ENCODE results near the gene CDH1.

Gene CDH1

DNA sequence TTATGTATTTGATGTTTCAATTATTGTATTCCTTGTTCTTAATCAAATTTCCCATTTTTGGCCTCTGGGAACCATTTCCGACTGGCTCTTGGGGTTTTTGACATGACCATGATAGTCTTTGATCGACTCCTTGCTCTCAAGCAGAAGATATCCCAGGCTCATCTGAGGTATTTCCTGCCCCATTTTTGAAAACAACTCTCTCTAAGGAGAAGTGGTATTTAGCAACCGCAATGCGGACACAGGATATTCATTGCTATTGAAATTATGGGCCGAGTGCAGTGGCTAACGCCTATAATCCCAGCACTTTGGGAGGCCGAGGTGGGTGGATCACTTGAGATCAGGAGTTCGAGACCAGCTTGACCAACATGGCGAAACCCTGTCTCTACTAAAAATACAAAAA lies 111.7 kb downstream of the CDH1 start:
- DNase-seq (ENCODE audit: low read depth in 2 of 2), result no peak

DNA sequence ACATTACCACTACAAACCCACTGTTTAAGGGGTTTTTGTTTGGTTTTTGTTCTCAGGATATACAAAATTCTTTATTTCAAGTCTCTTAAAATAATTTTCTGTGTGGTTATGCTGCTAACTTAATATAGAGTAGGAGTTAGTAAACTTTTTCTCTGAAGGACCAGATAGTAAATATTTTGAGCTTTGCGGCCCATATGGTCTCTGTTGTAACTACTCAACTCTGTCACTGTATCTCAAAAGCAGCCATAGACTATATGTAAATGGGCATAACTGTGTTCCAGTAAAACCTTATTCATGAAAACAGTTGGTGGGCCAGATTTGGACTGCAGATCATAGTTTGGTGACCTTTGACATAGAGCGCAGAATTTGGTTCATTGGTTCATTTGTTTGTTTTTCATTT lies 113.4 kb downstream of the CDH1 start:
- no peak for DNase-seq (ENCODE audit: low read depth in 2 of 2)

DNA sequence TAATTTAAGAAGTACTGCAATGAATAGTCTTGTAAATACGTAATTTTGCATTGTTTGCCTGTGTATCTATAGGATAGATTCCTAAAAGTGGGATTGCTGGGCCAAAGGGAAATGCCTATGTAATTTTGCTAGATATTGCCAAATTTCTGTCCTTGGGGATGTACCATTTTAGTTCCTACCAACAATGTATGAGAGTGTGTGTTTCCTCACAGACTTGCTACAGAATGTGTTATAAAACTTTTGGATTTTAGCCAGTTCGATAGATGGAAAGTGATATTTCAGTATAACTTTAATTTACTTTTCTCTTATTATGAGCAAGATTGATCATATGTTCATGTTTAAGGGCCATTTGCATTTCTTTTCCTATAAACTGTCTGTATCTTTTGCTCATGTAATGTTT lies 114.5 kb downstream of the CDH1 start:
- no peak for DNase-seq (ENCODE audit: low read depth in 2 of 2)

DNA sequence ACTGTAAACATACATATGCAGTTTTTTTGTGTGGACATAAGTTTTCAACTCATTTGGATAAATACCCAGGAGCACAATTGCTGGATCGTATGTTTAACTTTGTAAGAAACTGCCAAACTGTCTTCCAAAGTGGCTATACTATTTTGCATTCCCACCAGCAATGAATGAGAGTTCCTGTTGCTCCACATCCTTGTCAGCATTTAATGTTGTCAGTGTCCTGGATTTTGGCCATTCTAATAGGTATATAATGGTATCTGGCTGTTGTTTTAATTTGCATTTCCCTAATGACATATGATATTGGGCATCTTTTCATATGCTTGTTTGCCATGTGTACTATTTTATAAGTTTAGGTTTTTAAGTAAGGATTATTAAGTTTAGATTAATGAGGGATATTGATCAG lies 120.4 kb downstream of the CDH1 start:
- no peak for DNase-seq (ENCODE audit: low read depth in 2 of 2)

DNA sequence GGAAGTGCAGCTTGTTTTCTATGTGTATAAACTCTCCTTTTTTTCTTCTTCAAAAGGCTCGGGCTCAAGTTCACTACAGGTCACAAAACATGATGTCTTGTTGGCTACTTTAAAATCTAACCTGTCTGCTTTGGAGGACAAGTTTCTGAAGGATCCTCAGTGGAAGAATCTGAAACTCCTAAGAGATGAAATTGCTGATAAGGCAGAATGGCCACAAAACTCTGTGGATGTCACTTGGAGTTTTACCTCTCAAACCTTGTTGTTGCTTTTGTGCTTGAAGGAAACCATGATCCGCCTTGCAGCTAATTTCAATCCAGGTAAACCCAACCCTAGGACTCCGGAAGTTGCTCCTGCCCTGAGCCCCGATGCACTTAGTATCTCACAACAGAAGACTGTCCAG lies 122.7 kb downstream of the CDH1 start:
- DNase-seq (ENCODE audit: low read depth in 2 of 2), result no peak

DNA sequence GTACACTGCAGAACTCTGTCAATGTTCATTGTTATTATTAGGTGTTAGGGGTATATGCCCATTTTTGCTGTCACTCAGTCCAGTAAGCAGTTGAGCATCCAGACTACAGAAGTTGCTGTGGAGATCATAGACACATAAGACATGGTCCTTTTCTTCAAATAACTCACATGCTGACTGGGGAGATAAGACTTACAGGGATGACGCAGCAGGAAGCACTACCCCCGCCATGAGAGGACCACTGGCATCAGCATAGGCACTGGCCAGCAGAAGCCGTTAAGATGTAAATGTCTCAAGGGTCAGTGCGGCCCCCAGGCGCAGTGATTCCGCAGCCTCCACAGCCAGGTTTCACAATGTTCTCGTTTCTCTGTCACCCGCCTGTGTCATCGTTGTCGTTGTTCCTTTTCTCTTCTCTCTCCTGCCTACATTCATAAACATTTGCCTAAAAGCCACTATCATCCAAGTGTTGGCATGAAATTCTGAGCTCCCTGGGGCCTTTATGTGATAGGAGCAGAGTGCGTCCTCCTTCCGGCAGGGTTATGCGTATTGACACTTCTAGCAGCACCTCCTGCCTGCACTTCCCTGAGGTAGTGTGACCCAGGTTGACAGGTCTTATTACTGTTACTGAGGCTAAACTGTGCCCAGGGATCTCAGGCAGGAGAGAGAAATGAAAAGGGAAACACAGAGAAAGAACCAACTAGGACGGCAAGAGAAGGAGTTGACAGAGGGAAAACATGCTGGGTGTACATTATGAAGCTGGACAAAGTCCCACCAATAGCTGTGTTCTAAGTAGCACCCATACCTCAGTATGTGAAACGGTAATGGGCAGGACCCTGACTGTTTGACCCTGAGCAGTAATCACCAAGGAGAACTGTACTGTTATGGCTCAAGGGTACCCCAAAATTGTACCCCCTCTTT lies 124.1 kb downstream of the CDH1 start:
- DNase-seq (ENCODE audit: low read depth in 2 of 2), result no peak

DNA sequence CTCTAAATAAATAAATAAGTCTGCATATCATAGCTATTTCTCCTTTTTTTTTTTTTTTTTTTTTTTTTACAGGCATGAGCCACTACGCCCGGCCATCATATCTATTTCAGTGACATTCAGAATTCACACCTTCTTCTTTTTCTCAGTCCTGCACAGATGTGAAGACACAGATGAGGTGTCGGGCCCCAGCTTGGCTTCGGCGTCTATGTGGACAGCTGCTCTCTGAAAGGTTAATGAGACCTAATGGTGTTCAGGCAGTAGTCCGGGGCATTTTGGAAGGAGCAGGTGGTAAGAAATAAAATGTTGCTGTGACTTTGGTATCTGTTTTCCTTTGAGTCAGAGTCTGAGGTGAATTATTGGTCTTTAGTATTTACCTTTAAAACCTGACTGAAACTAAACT lies 129.8 kb downstream of the CDH1 start:
- no peak for DNase-seq (ENCODE audit: low read depth in 2 of 2)

DNA sequence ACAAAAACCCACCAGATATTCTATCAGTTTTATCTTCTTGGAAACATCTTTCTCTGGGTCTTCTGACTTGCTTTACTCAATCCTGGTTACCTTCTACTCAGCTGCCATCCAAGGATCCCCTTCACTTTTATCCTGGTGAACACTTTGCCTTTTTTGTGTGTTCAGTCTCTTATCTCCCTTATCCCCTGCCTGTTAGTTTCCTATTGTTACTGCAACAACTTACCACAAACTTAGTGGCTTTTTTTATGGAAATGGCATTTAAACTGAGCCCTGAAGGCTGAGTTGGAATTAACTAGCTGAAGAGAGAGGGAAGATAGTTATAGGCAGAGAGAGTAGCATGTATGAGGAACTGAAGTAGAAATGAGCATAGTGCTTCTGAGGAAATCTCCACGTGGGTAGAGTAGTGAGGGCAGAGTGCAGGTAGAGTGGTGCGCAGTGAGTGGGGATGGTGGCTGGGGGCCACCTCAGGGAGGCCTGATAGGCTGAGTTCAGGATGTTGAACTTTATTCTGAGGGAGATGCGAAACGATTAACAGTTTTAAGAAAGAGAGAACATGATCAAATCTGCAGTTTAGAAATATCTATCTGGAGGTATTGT lies 132.5 kb downstream of the CDH1 start:
- DNase-seq (ENCODE audit: low read depth in 2 of 2), result no peak

DNA sequence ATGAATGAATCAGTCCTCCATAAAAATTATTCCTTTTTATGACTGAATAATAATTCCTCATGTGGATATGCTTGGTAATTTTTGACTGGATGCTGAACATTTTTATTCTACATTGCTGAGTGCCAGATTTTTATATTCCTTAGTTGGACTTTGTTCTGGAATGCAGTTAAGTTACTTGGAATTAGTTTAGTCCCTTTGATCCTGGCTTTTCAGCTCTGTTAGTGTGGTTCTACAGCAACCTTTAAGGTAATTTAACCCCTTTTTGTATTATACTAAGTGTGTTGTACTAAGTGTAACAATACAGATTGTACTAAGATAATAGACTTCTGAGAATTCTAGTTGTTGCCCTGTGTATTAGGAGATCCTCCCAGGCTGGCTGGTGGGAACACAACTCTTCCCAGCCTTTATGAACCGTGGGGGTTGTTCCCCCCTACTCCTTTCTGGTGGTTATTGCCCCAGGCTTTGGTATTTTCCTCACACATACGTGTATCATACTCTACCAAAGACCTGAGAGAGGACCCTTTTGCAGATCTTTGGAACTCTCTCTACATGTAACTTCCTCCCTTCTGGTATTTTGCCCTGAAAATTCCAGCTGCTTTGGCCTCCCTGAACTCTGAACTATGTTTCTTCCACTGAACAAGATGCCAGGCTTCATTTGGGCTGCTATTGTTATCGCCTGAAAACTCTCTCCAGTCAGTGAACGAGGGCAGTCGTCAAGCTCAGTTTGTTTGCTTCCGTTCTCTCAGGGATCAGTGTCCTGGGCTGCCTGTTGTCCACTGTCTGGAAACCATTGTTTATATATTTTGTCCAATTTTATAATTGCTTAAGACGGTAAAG lies 136.8 kb downstream of the CDH1 start:
- no peak for DNase-seq (ENCODE audit: low read depth in 2 of 2)

DNA sequence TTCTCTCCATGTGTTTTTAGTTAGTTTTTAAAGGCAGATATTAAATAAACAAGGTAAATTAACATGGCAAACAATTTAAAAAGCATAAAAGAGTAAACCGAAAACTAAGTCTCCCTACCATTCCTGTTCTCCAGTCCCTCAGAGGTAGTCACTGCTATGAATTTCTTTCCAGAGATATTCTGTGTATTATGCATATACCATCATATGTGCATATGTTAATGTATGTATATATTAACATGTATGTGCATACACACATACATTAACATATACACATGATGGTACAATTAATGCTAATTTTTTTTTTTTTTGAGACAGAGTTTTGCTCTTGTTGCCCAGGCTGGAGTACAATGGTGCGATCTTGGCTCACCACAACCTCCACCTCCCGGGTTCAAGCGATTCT lies 138.8 kb downstream of the CDH1 start:
- DNase-seq (ENCODE audit: low read depth in 2 of 2), result no peak

DNA sequence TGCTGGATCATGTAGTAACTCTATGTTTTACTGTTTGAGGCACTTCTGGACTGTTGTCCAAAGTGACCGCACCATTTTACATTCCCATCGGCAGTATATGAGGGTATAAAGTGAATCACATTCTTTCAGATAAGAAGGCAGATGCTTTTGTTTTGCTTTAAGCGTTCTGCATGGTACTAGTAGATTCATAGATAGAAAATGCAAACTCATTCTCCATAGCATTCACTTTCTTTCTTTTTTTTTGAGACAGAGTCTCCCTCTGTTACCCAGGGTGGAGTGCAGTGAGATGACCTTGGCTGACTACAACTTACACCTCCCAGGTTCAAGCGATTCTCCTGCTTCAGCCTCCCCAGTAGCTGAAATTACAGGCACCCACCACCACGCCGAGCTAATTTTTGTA lies 146.6 kb downstream of the CDH1 start:
- no peak for DNase-seq (ENCODE audit: low read depth in 2 of 2)

DNA sequence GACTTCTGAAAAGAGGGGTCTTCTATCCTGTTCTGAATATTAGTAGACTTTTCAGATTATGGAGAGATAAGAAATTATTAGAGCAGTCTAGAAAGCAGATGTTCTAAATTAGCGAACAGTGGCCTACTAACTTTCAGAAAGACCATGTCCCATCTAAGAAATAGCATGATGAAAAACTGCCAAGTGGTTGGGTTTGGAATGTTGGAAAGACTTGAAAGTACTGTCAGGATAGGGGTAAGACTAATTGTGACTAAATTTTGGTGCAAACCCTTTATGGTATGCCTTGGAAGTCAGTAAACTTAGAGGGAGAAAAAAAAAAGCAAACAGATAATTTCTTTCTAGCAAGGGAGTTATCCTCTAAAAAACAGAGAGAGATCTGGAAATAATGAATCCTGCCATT lies 147.3 kb downstream of the CDH1 start:
- no peak for DNase-seq (ENCODE audit: low read depth in 2 of 2)

Data from stimulated activated CD4-positive, alpha-beta T cell treated with anti-CD3 and anti-CD28 coated beads, Interleukin-15, amount 100 ng/mL, for 48 hours (primary cell).